ENCODE measurements around the gene SH2D6. TPM values are rescaled to one million over a fixed set of nuclear protein-coding genes. Genes with fewer than 3 reads are reported as not detected.

SH2D6 gene
- total RNA-seq, 1 donor from 2014 or later = 0.07 TPM

GRCh38 chr2:85421260-85422071 is 3.0 kb downstream of the SH2D6 start:
- no peaks in the 10 kb centered on the region for H4K20me1 ChIP-seq (ENCODE audit: low read depth)
- H2AFZ ChIP-seq (replicated peaks) = peak overlapping the region; percentile 77
- H3F3A ChIP-seq (ENCODE audit: low read depth) = peaks cover 12% of the 10 kb centered on the region
- DNase-seq (ENCODE audit: low spot score) = no peak
- Mint-ChIP-seq H3K4me1 (peaks cover 31% of the 10 kb centered on the region), H3K4me3 (peak overlapping the region; percentile 66), H3K27ac (peak overlapping the region; percentile 95), H3K36me3 (no peaks in the 10 kb centered on the region), H3K9me3 (no peaks in the 10 kb centered on the region), H3K27me3 (ENCODE audit: insufficient read depth, low read depth) (peaks cover 8% of the 10 kb centered on the region)
- no peaks in the 10 kb centered on the region for H3K79me2 ChIP-seq (ENCODE audit: low read depth)
- H3K4me3 ChIP-seq = no peak overlapping the region
- H3K9me3 ChIP-seq (ENCODE audit: low read depth) = no peaks in the 10 kb centered on the region
- no peak overlapping the region for H3K27ac ChIP-seq
- H3K9ac ChIP-seq = no peak overlapping the region
- H3K36me3 ChIP-seq = no peaks in the 10 kb centered on the region
- H3K27me3 ChIP-seq = no peaks in the 10 kb centered on the region
- H3K4me1 ChIP-seq = peaks cover 6% of the 10 kb centered on the region
- H3K4me2 ChIP-seq = peak overlapping the region; percentile 19
- TF ChIP-seq CTCF (IDR thresholded peaks at IDR 0.05) = no peak
- TF ChIP-seq EZH2phosphoT487 (IDR thresholded peaks at IDR 0.05) = no peak

GRCh38 chr2:85422072-85422457 is 3.6 kb downstream of the SH2D6 start:
- Histone ChIP-seq H3K4me2 (no peak overlapping the region), H3K27me3 (no peaks in the 10 kb centered on the region), H3K4me3 (no peak overlapping the region), H4K20me1 (ENCODE audit: low read depth) (no peaks in the 10 kb centered on the region), H3F3A (ENCODE audit: low read depth) (peaks cover 12% of the 10 kb centered on the region), H3K4me1 (peaks cover 6% of the 10 kb centered on the region), H3K27ac (no peak overlapping the region), H3K79me2 (ENCODE audit: low read depth) (no peaks in the 10 kb centered on the region), H2AFZ (replicated peaks) (no peak overlapping the region), H3K9ac (no peak overlapping the region), H3K9me3 (ENCODE audit: low read depth) (no peaks in the 10 kb centered on the region), H3K36me3 (no peaks in the 10 kb centered on the region)
- DNase-seq (ENCODE audit: low spot score) = no peak
- H3K9me3 Mint-ChIP-seq = no peaks in the 10 kb centered on the region
- no peak for TF ChIP-seq CTCF (IDR thresholded peaks at IDR 0.05)
- TF ChIP-seq EZH2phosphoT487 (IDR thresholded peaks at IDR 0.05) = no peak
- no peak for TF ChIP-seq EZH2 (IDR thresholded peaks at IDR 0.05)
- H3K4me1 Mint-ChIP-seq = peaks cover 31% of the 10 kb centered on the region
- H3K27ac Mint-ChIP-seq = peak overlapping the region; percentile 95
- H3K36me3 Mint-ChIP-seq = no peaks in the 10 kb centered on the region
- peaks cover 10% of the 10 kb centered on the region for H3K27me3 Mint-ChIP-seq (ENCODE audit: insufficient read depth, low read depth)
- peak overlapping the region; percentile 44 for H3K4me3 Mint-ChIP-seq

- Histone ChIP-seq H4K20me1 (ENCODE audit: low read depth) (no peaks in the 10 kb centered on the region), H3K9ac (no peak overlapping the region), H3K4me1 (peaks cover 6% of the 10 kb centered on the region), H3F3A (ENCODE audit: low read depth) (peaks cover 12% of the 10 kb centered on the region), H3K4me3 (no peak overlapping the region), H2AFZ (replicated peaks) (no peak overlapping the region), H3K27ac (no peak overlapping the region), H3K36me3 (no peaks in the 10 kb centered on the region), H3K4me2 (no peak overlapping the region), H3K27me3 (no peaks in the 10 kb centered on the region), H3K9me3 (ENCODE audit: low read depth) (no peaks in the 10 kb centered on the region), H3K79me2 (ENCODE audit: low read depth) (no peaks in the 10 kb centered on the region)
- Mint-ChIP-seq H3K27me3 (ENCODE audit: insufficient read depth, low read depth) (peaks cover 11% of the 10 kb centered on the region), H3K4me3 (no peak overlapping the region), H3K9me3 (no peaks in the 10 kb centered on the region), H3K4me1 (peaks cover 31% of the 10 kb centered on the region), H3K27ac (no peak overlapping the region), H3K36me3 (no peaks in the 10 kb centered on the region)
- DNase-seq (ENCODE audit: low spot score) = no peak
- TF ChIP-seq EZH2 (IDR thresholded peaks at IDR 0.05) (no peak), CTCF (IDR thresholded peaks at IDR 0.05) (no peak), EZH2phosphoT487 (IDR thresholded peaks at IDR 0.05) (no peak)
Measured at GRCh38 chr2:85423525-85423924, 5.0 kb downstream of the SH2D6 start.

Data from neural progenitor cell (in vitro differentiated cells).